Adrenal gland (tissue), 12 donors: ENCODE results near the gene CROT. TPM values are rescaled to one million over a fixed set of nuclear protein-coding genes. Genes with fewer than 3 reads are reported as not detected.
"Not testable (repeated sequence)": the region's sequence is repeated elsewhere in the genome, so short reads cannot be mapped to it uniquely, and the experiment has no call there.

Source experiments
- DNase-seq, 7 donors: peaks; one replicate each; pipeline ENCODE4 v3.0.0-alpha.2; 2019 to 2020
- H3K27ac ChIP-seq, 5 donors: fragments of 200-600 bp; sonication (generic) in 4 of 5; 1 replicate in 3 of 5; 2 replicates in 2 of 5; pipeline versions ENCODE4 v1.5.1 to v1.8.0; 2016 to 2020; ENCODE audit warnings: mild to moderate bottlenecking in 1 of 5
- H3K27me3 ChIP-seq: fragments of 200-600 bp; 2 replicates; pipeline ENCODE4 v1.8.0; 2021
- H3K36me3 ChIP-seq, 2 donors: fragments of 200-600 bp; replicated peaks in 1 of 2; 1 replicate in 1 of 2; 2 replicates in 1 of 2; pipeline versions ENCODE4 v1.5.1 to v1.8.0; 2018 to 2022
- H3K4me1 ChIP-seq, 2 donors: fragments of 200-600 bp; replicated peaks in 1 of 2; 1 replicate in 1 of 2; 2 replicates in 1 of 2; pipeline versions ENCODE4 v1.5.1 to v1.8.0; 2018 to 2021
- H3K4me3 ChIP-seq, 4 donors: fragments of 200-600 bp; sonication (generic) in 3 of 4; one replicate each; pipeline ENCODE4 v1.5.1; 2016 to 2018
- H3K9me3 ChIP-seq, 3 donors: fragments of 200-600 bp; sonication (generic) in 1 of 3; replicated peaks in 1 of 3; 1 replicate in 2 of 3; 2 replicates in 1 of 3; pipeline versions ENCODE4 v1.5.1 to v1.8.0; 2016 to 2021
- CTCF ChIP-seq, 6 experiments: fragments of 450-650 bp in 4 of 6; fragments of 200-600 bp in 2 of 6; sonication (generic) in 1 of 6; IDR thresholded peaks; 1 replicate in 5 of 6; 2 replicates in 1 of 6; pipeline versions ENCODE4 v1.5.1 to v1.8.0; 2016 to 2021; ENCODE audit warnings: antibody characterized with exemption in 6 of 6, mild to moderate bottlenecking in 2 of 6, moderate library complexity in 1 of 6
- POLR2A ChIP-seq, 2 donors: fragments of 450-650 bp; IDR thresholded peaks; one replicate each; pipeline ENCODE4 v1.6.1; 2017; ENCODE audit warnings: antibody characterized with exemption in 2 of 2, mild to moderate bottlenecking in 2 of 2, moderate library complexity in 1 of 2
- WGBS, 4 donors: extraction: QIAGEN DNeasy Blood & Tissue Kit in 2 of 4; methylation state at CpG; one replicate each; pipeline versions ENCODE4 v1.1.5 to v1.1.7; 2013 to 2017; 5-methylcytosine and 5-hydroxymethylcytosine counted together
- intact Hi-C, 2 donors: fragments of 100-400 bp; cut with DNase I; formaldehyde crosslinking; loops; one replicate each; pipeline versions ENCODE4 v1.14.1 to v1.15.0; 2022 to 2023
- polyA plus RNA-seq, 3 donors: library from polyadenylated mRNA; stranded (reverse); fragments of 200-250 nt in 2 of 3; fragments of 350-450 nt in 1 of 3; fragmentation: Illumina TruSeq in 1 of 3; extraction: RNeasy Lipid Tissue Mini Kit (QIAGEN cat#74804) in 1 of 3; gene quantifications; one replicate each; pipeline ENCODE4 v1.2.3, GENCODE V29; 2013 to 2014
- total RNA-seq, 9 donors: library from RNA; depleted of rRNA in 4 of 9; stranded (reverse); fragments of >200 nt in 4 of 9; fragments of 120-200 nt in 1 of 9; fragmentation: NEBNext Ultra II Directional in 1 of 9; extraction: Animal tissue kit (Norgen Biotek cat#: 25700) in 1 of 9; gene quantifications; one replicate each; pipeline versions ENCODE4 v1.1.0 to v1.2.4, GENCODE V29; 2013 to 2023
- donor health status: healthy with polysubstance abuse.
- donor health status: Bipolar disorder and iron deficiency.
- donor health status: DM: yes; HTN: yes; CAD: no.
- donor health status: DM: no; HTN: no; CAD: no.
- donor health status: DM: no; HTN: no; CAD: no.
- donor health status: DM: yes; HTN: yes; CAD: no.

CROT gene
- total and polyA plus RNA-seq, 12 donors: 7.7 to 24.1 (median 15.0) TPM

DNA sequence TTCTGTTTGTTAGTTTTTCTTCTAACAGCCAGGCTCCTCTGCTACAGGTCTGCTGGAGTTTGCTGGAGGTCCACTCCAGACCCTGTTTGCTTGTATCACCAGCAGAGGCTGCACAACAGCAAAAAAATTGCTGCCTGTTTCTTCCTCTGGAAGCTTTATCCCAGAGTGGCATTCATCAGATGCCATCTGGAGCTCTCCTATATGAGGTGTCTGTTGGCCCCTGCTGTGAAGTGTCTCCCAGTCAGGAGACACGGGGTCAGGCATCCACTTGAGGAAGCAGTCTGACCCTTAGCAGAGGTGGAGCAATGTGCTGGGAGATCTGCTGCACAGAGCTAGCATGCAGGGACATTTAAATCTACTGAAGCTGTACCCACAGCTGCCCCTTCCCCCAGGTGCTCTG lies 26.7 kb upstream of the CROT start:
- intact Hi-C loops: no loop called here
- DNase-seq: no peak
- 69 to 76% (median 75%) methylated on average over 1 of the region's 1 CpG; no CpG with 5 or more reads in 1 of the 4 donors for WGBS, 4 donors

DNA sequence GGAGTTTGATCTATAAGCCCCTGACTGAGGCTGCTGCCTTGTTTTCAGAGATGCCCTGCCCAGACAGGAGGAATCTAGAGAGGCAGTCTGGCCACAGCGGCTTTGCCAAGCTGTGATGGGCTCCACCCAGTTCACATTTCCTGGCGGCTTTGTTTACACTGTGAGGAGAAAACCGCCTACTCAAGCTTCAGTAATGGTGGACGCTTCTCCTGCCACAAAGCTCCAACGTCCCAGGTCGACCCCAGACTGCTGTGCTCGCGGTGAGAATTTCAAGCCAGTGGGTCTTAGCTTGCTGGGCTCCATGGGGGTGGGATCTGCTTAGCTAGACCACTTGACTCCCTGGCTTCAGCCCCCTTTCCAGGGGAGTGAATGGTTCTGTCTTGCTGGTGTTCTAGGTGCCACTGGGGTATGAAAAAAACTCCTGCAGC lies 26.3 kb upstream of the CROT start:
- 83 to 84% (median 84%) methylated on average over 5 to 8 of the region's 8 CpGs for WGBS, 4 donors
- H3K4me3 ChIP-seq, H3K27ac ChIP-seq, H3K27me3 ChIP-seq, intact Hi-C loops, DNase-seq, H3K36me3 ChIP-seq, H3K9me3 ChIP-seq: not testable (repeated sequence)
- peaks cover 8 to 14% of the 10 kb centered on the region in 2 donors for H3K4me1 ChIP-seq

More for the DNA sequence above, 26.7 kb upstream of the CROT start:
- TF ChIP-seq POLR2A (IDR thresholded peaks at IDR 0.05): no peak
- no peak for TF ChIP-seq CTCF (IDR thresholded peaks at IDR 0.05)
- Histone ChIP-seq H3K9me3 (peaks cover 0 to 6% (median 0%) of the 10 kb centered on the region in 3 donors), H3K4me1 (peaks cover 8 to 14% of the 10 kb centered on the region in 2 donors), H3K4me3 (no peak overlapping the region), H3K27me3 (no peaks in the 10 kb centered on the region), H3K27ac (no peak overlapping the region), H3K36me3 (no peaks in the 10 kb centered on the region)

GRCh38 chr7:87322912-87323311 lies 22.6 kb upstream of the CROT start:
- no peak for TF ChIP-seq POLR2A (IDR thresholded peaks at IDR 0.05)
- TF ChIP-seq CTCF (IDR thresholded peaks at IDR 0.05): no peak
- intact Hi-C loops: no loop called here
- H3K27me3 ChIP-seq: no peaks in the 10 kb centered on the region
- no peaks in the 10 kb centered on the region for H3K36me3 ChIP-seq
- no peak overlapping the region for H3K4me3 ChIP-seq
- no peak for DNase-seq
- 96 to 100% (median 99%) methylated on average over 1 of the region's 1 CpG for WGBS, 4 donors
- H3K27ac ChIP-seq: no peak overlapping the region
- H3K9me3 ChIP-seq: peaks cover 0 to 20% (median 6%) of the 10 kb centered on the region in 3 donors
- H3K4me1 ChIP-seq: no peaks in the 10 kb centered on the region

DNA sequence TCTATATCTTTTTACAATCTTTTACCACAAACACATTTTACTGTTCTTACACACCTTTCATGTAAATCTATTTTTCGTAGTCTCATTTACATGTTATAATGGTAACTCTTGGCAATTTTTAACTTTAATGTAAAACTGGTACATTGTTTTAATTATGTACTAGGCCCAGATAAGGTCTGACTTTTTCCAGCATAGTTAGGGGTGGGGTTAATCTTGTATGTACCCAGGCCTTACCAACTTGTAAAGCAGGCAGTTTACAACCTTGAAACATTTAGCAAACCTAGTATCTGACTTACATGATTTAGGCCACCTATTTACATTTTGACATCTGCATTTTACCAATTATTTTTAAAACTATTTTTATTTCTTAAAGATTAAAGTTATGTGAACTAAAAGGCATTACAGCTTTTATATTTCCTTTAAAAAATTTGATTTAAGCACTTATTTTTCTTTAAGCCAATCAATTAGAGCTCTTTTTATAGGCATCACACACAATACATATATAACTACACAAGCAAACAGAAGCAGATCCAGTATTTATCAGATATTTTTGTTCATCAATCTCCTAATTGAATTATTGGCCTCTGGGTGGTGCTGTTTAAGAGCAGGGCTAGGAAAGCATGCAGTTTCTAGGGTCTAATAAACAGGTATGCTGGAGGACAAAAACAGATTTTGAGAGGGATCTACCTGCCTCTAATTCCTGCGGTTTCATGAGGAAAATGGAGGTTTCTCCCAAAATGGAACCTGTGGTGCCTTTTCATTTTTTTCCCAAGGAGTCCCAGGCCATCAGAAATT lies 19.7 kb upstream of the CROT start:
- whole genome bisulfite sequencing, 4 donors: 94 to 99% (median 96%) methylated on average over 2 of the region's 2 CpGs
- Histone ChIP-seq H3K4me3 (no peak overlapping the region), H3K4me1 (no peaks in the 10 kb centered on the region), H3K9me3 (peaks cover 0 to 34% (median 6%) of the 10 kb centered on the region in 3 donors), H3K27me3 (no peaks in the 10 kb centered on the region), H3K27ac (no peak overlapping the region), H3K36me3 (no peaks in the 10 kb centered on the region)
- no peak for DNase-seq
- TF ChIP-seq POLR2A (IDR thresholded peaks at IDR 0.05) (no peak), CTCF (IDR thresholded peaks at IDR 0.05) (no peak)
- intact Hi-C loops: no loop called here

GRCh38 chr7:87328281-87328680 lies 17.2 kb upstream of the CROT start:
- no peaks in the 10 kb centered on the region for H3K27me3 ChIP-seq
- WGBS, 4 donors: 91 to 98% (median 94%) methylated on average over 3 of the region's 3 CpGs
- H3K27ac ChIP-seq: no peak overlapping the region
- intact Hi-C loops: no loop called here
- no peaks in the 10 kb centered on the region for H3K4me1 ChIP-seq
- H3K9me3 ChIP-seq: peaks cover 0 to 29% (median 6%) of the 10 kb centered on the region in 3 donors
- no peaks in the 10 kb centered on the region for H3K36me3 ChIP-seq
- DNase-seq: no peak
- H3K4me3 ChIP-seq: no peak overlapping the region
- no peak for TF ChIP-seq CTCF (IDR thresholded peaks at IDR 0.05)
- no peak for TF ChIP-seq POLR2A (IDR thresholded peaks at IDR 0.05)
